Endodermal cell (in vitro differentiated cells): Measurements from ENCODE around the gene HAS3. TPM values are rescaled to one million over a fixed set of nuclear protein-coding genes. Genes with fewer than 3 reads are reported as not detected.

Source experiments
- DNase-seq: peaks from one replicate; pipeline ENCODE4 v3.0.0-alpha.2; 2017
- H3K27ac ChIP-seq: 2 replicates; pipeline ENCODE4 v1.5.1; 2013; ENCODE audit warnings: mild to moderate bottlenecking, low read depth, low read length, moderate library complexity
- H3K27me3 ChIP-seq: 2 replicates; pipeline ENCODE4 v1.6.1; 2013; ENCODE audit warnings: mild to moderate bottlenecking, low read length, moderate library complexity; ENCODE audit not compliant: insufficient read depth, control insufficient read depth, poor library complexity, severe bottlenecking
- H3K36me3 ChIP-seq: 2 replicates; pipeline ENCODE4 v1.7.0; 2013; ENCODE audit warnings: mild to moderate bottlenecking, low read length, moderate library complexity; ENCODE audit not compliant: control insufficient read depth, insufficient read depth
- H3K4me1 ChIP-seq: one replicate; pipeline ENCODE4 v1.7.0; 2013; ENCODE audit warnings: low read length; ENCODE audit not compliant: control insufficient read depth, insufficient read depth
- H3K4me3 ChIP-seq: 2 replicates; pipeline ENCODE4 v1.5.1; 2013; ENCODE audit warnings: mild to moderate bottlenecking, low read length, moderate library complexity
- H3K9ac ChIP-seq: 2 replicates; pipeline ENCODE4 v1.6.1; 2013; ENCODE audit warnings: mild to moderate bottlenecking, low read length, moderate library complexity; ENCODE audit not compliant: poor library complexity, severe bottlenecking; ENCODE audit errors: extremely low read depth
- H3K9me3 ChIP-seq: 2 replicates; pipeline ENCODE4 v1.6.1; 2013; ENCODE audit warnings: mild to moderate bottlenecking, low read length, moderate library complexity; ENCODE audit not compliant: control insufficient read depth
- H3K27ac Mint-ChIP-seq: 2 replicates; pipeline ENCODE4 v1.8.0; 2020; ENCODE audit warnings: mixed read lengths
- H3K27me3 Mint-ChIP-seq: 2 replicates; pipeline ENCODE4 v1.8.0; 2021; ENCODE audit warnings: mild to moderate bottlenecking, mixed read lengths; ENCODE audit not compliant: insufficient read depth
- H3K36me3 Mint-ChIP-seq: 2 replicates; pipeline ENCODE4 v1.8.0; 2020; ENCODE audit warnings: low read depth, mixed read lengths
- H3K4me1 Mint-ChIP-seq: 2 replicates; pipeline ENCODE4 v1.8.0; 2020; ENCODE audit warnings: mixed read lengths
- H3K4me3 Mint-ChIP-seq: 2 replicates; pipeline ENCODE4 v1.8.0; 2020; ENCODE audit warnings: mild to moderate bottlenecking, moderate library complexity, mixed read lengths
- H3K9me3 Mint-ChIP-seq: 2 replicates; pipeline ENCODE4 v1.8.0; 2020; ENCODE audit warnings: mild to moderate bottlenecking, mixed read lengths
- CTCF ChIP-seq: fragments of 200-600 bp; sonication (generic); conservative IDR thresholded peaks from 2 replicates; pipeline ENCODE4 v1.5.0; 2021; ENCODE audit warnings: antibody characterized with exemption, mild to moderate bottlenecking
- WGBS, 2 experiments: methylation state at CpG; one replicate each; pipeline versions ENCODE4 v1.1.5 to v1.1.7; 2013; ENCODE audit warnings: missing lambda C conversion rate in 2 of 2, mixed read lengths in 1 of 2; ENCODE audit not compliant: insufficient coverage in 1 of 2, insufficient read length in 1 of 2; 5-methylcytosine and 5-hydroxymethylcytosine counted together
- total RNA-seq, 2 donors: library from RNA; stranded (reverse); fragmentation: NEBNext Ultra II Directional in 1 of 2; extraction: Animal tissue kit (Norgen Biotek cat#: 25700) in 1 of 2; gene quantifications; 2 replicates in 1 of 2; 3 replicates in 1 of 2; pipeline ENCODE4 v1.2.1, GENCODE V29; 2021

HAS3 gene
- total RNA-seq, 2 donors from 2014 or later = 1.8 to 4.1 TPM

GRCh38 chr16:69115361-69115760 is 9.9 kb downstream of the HAS3 start:
- H3K4me1 ChIP-seq = peaks cover 5% of the 10 kb centered on the region
- no peak overlapping the region for H3K4me3 ChIP-seq
- H3K4me3 Mint-ChIP-seq = no peak overlapping the region
- peaks cover 48% of the 10 kb centered on the region for H3K36me3 ChIP-seq
- H3K4me1 Mint-ChIP-seq = peaks cover 11% of the 10 kb centered on the region
- no peak overlapping the region for H3K27ac ChIP-seq
- no peak overlapping the region for H3K9ac ChIP-seq
- TF ChIP-seq CTCF = no peak
- no peak overlapping the region for H3K27ac Mint-ChIP-seq
- peaks cover 2% of the 10 kb centered on the region for H3K27me3 Mint-ChIP-seq
- H3K36me3 Mint-ChIP-seq = peaks cover 48% of the 10 kb centered on the region
- DNase-seq = no peak
- whole genome bisulfite sequencing, 2 experiments = 91 to 100% methylated on average over 4 to 5 of the region's 5 CpGs
- H3K9me3 Mint-ChIP-seq = no peaks in the 10 kb centered on the region
- H3K27me3 ChIP-seq = no peaks in the 10 kb centered on the region
- H3K9me3 ChIP-seq = no peaks in the 10 kb centered on the region

DNA sequence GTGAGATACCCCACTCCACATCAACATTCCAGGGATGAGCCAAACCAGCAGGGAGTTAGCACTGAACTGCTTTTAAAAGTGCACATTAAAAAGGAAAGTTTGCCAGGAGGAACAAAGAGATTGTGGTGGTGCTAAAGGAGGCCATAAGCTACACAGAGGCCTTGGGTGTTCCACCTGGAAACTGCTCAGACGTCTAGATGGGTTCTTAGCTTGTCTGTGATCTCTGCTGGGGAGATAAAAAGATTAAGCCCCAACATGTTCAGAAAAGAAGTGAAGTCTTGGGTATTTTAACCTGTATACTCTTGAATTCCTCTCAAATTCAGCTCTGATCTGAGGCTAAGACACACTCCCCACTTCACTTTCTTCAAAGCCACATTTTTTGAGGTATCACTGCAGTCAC is 10.4 kb downstream of the HAS3 start:
- H3K4me1 ChIP-seq = peaks cover 5% of the 10 kb centered on the region
- WGBS, 2 experiments = 63 to 77% methylated on average over 1 of the region's 1 CpG
- H3K9me3 ChIP-seq = no peaks in the 10 kb centered on the region
- Mint-ChIP-seq H3K4me3 (no peak overlapping the region), H3K27ac (no peak overlapping the region), H3K27me3 (peaks cover 2% of the 10 kb centered on the region), H3K36me3 (peaks cover 48% of the 10 kb centered on the region), H3K4me1 (peaks cover 6% of the 10 kb centered on the region), H3K9me3 (no peaks in the 10 kb centered on the region)
- DNase-seq = no peak
- TF ChIP-seq CTCF = no peak
- no peak overlapping the region for H3K27ac ChIP-seq
- no peak overlapping the region for H3K9ac ChIP-seq
- no peak overlapping the region for H3K4me3 ChIP-seq
- H3K36me3 ChIP-seq = peaks cover 53% of the 10 kb centered on the region
- no peaks in the 10 kb centered on the region for H3K27me3 ChIP-seq

GRCh38 chr16:69116256-69116875 is 10.9 kb downstream of the HAS3 start:
- no peak for TF ChIP-seq CTCF
- Histone ChIP-seq H3K4me3 (no peak overlapping the region), H3K9ac (no peak overlapping the region), H3K27me3 (no peaks in the 10 kb centered on the region), H3K36me3 (peaks cover 58% of the 10 kb centered on the region), H3K27ac (no peak overlapping the region), H3K9me3 (no peaks in the 10 kb centered on the region), H3K4me1 (peaks cover 5% of the 10 kb centered on the region)
- no peak for DNase-seq
- 91 to 95% methylated on average over 3 to 7 of the region's 7 CpGs for WGBS, 2 experiments
- Mint-ChIP-seq H3K9me3 (no peaks in the 10 kb centered on the region), H3K4me3 (no peak overlapping the region), H3K27me3 (peaks cover 2% of the 10 kb centered on the region), H3K36me3 (peaks cover 51% of the 10 kb centered on the region), H3K4me1 (peaks cover 6% of the 10 kb centered on the region), H3K27ac (no peak overlapping the region)
